Spleen (tissue), 7 donors: ENCODE data around the gene USP36.

Experiments used
- CTCF ChIP-seq, 11 experiments: fragments of 200-600 bp in 7 of 11; fragments of 450-650 bp in 4 of 11; sonication (generic) in 4 of 11; IDR thresholded peaks in 8 of 11; conservative IDR thresholded peaks in 3 of 11; 1 replicate in 7 of 11; 2 replicates in 4 of 11; pipeline versions ENCODE4 v1.4.0 to v1.8.0; 2016 to 2021; ENCODE audit warnings: antibody characterized with exemption in 11 of 11, inconsistent platforms in 4 of 11, mild to moderate bottlenecking in 1 of 11
- POLR2A ChIP-seq, 3 donors: fragments of 450-650 bp; IDR thresholded peaks; one replicate each; pipeline ENCODE4 v1.5.1; 2017; ENCODE audit warnings: antibody characterized with exemption in 3 of 3, mild to moderate bottlenecking in 1 of 3
- POLR2AphosphoS5 ChIP-seq, 3 donors: sonication (generic); formaldehyde crosslinking; IDR thresholded peaks; one replicate each; pipeline ENCODE4 v1.5.1; 2017; ENCODE audit warnings: antibody characterized with exemption in 3 of 3
- donor health status: DM: no; HTN: no; CAD: no; lungs with moderate emphysema.
- donor health status: DM: no; HTN: no; CAD: no.
- donor health status: DM: no; HTN: no; CAD: no.

GRCh38 chr17:78824240-78824639 lies 16.4 kb downstream of the USP36 start:
- TF ChIP-seq CTCF (IDR thresholded peaks at IDR 0.05 in 8 of 11, conservative IDR thresholded peaks at IDR 0.05 in 3 of 11): no peak
- no peak for TF ChIP-seq POLR2AphosphoS5 (IDR thresholded peaks at IDR 0.05)
- no peak for TF ChIP-seq POLR2A (IDR thresholded peaks at IDR 0.05)
